Ishikawa (cell line): ENCODE measurements around the gene SF1.

Source experiments
- CEBPB ChIP-seq: IDR thresholded peaks from 2 replicates; pipeline ENCODE4 v1.6.1; 2012
- CREB1 ChIP-seq: IDR thresholded peaks from 2 replicates; pipeline ENCODE4 v1.6.1; 2012; ENCODE audit warnings: low read depth
- EGR1 ChIP-seq: IDR thresholded peaks from 2 replicates; pipeline ENCODE4 v1.6.1; 2012
- EP300 ChIP-seq: IDR thresholded peaks from 2 replicates; pipeline ENCODE4 v1.6.1; 2012; ENCODE audit warnings: borderline replicate concordance
- FOXM1 ChIP-seq: IDR thresholded peaks from 2 replicates; pipeline ENCODE4 v1.6.1; 2012; ENCODE audit warnings: low read depth, borderline replicate concordance
- NFIC ChIP-seq: IDR thresholded peaks from 2 replicates; pipeline ENCODE4 v1.6.1; 2012
- RAD21 ChIP-seq: IDR thresholded peaks from 2 replicates; pipeline ENCODE4 v1.6.1; 2012; ENCODE audit warnings: low read depth
- TAF1 ChIP-seq: IDR thresholded peaks from 2 replicates; pipeline ENCODE4 v1.6.1; 2012; ENCODE audit warnings: low read depth, mild to moderate bottlenecking
- TCF12 ChIP-seq: IDR thresholded peaks from 2 replicates; pipeline ENCODE4 v1.6.1; 2012; ENCODE audit warnings: low read depth
- TEAD4 ChIP-seq: IDR thresholded peaks from 2 replicates; pipeline ENCODE4 v1.6.1; 2012
- USF1 ChIP-seq: IDR thresholded peaks from 2 replicates; pipeline ENCODE4 v1.6.1; 2012
- YY1 ChIP-seq: IDR thresholded peaks from 2 replicates; pipeline ENCODE4 v1.6.1; 2012; ENCODE audit warnings: low read depth
- ZBTB7A ChIP-seq: IDR thresholded peaks from 2 replicates; pipeline ENCODE4 v1.6.1; 2012; ENCODE audit warnings: low read depth
- TF ChIP-seq, protein P1 (sequence below): IDR thresholded peaks from 2 replicates; pipeline ENCODE4 v1.6.1; 2012; ENCODE audit warnings: low read depth, mild to moderate bottlenecking
- TF ChIP-seq, protein P2 (sequence below): IDR thresholded peaks from 2 replicates; pipeline ENCODE4 v1.6.1; 2012

SF1 gene

GRCh38 chr11:64776875-64777274, 1.5 kb downstream of the SF1 start:
- TF ChIP-seq FOXM1 (no peak), TCF12 (no peak), EP300 (no peak)

- TF ChIP-seq, protein P1, sequence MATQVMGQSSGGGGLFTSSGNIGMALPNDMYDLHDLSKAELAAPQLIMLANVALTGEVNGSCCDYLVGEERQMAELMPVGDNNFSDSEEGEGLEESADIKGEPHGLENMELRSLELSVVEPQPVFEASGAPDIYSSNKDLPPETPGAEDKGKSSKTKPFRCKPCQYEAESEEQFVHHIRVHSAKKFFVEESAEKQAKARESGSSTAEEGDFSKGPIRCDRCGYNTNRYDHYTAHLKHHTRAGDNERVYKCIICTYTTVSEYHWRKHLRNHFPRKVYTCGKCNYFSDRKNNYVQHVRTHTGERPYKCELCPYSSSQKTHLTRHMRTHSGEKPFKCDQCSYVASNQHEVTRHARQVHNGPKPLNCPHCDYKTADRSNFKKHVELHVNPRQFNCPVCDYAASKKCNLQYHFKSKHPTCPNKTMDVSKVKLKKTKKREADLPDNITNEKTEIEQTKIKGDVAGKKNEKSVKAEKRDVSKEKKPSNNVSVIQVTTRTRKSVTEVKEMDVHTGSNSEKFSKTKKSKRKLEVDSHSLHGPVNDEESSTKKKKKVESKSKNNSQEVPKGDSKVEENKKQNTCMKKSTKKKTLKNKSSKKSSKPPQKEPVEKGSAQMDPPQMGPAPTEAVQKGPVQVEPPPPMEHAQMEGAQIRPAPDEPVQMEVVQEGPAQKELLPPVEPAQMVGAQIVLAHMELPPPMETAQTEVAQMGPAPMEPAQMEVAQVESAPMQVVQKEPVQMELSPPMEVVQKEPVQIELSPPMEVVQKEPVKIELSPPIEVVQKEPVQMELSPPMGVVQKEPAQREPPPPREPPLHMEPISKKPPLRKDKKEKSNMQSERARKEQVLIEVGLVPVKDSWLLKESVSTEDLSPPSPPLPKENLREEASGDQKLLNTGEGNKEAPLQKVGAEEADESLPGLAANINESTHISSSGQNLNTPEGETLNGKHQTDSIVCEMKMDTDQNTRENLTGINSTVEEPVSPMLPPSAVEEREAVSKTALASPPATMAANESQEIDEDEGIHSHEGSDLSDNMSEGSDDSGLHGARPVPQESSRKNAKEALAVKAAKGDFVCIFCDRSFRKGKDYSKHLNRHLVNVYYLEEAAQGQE, result no peak
- TF ChIP-seq TAF1, result no peak
- TF ChIP-seq CREB1, result no peak
- TF ChIP-seq NFIC, result no peak
- TF ChIP-seq, protein P2, sequence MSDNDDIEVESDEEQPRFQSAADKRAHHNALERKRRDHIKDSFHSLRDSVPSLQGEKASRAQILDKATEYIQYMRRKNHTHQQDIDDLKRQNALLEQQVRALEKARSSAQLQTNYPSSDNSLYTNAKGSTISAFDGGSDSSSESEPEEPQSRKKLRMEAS, result no peak
- TF ChIP-seq TEAD4, result no peak
- no peak for TF ChIP-seq EGR1
- no peak for TF ChIP-seq RAD21
- no peak for TF ChIP-seq TCF12
- no peak for TF ChIP-seq USF1
- TF ChIP-seq FOXM1, result no peak
- TF ChIP-seq ZBTB7A, result no peak
- TF ChIP-seq EP300, result no peak
- no peak for TF ChIP-seq CEBPB
- no peak for TF ChIP-seq YY1
Measured at GRCh38 chr11:64776425-64776824, 1.9 kb downstream of the SF1 start.

DNA sequence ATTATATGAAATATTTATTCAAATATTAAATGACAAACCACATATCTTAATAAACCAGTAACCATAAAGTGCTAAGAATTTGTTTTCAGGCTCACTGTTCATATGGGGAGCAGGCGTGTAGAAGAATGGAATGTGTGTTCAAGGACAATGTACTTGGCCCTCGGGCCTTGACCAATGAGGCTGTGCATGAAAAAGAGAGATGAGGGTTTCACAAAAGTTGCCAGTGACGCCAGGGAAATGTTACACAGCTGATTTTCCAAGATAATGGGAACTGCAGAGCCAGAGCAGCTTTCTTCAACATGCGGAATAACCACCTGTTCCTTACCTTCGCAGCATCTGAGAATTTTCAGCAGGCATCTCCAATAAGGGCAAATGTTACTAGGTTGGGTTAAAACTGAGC, 4.2 kb downstream of the SF1 start:
- TF ChIP-seq NFIC, result no peak
- TF ChIP-seq CEBPB, result no peak
- no peak for TF ChIP-seq ZBTB7A
- no peak for TF ChIP-seq CREB1
- TF ChIP-seq, protein P1, result no peak
- no peak for TF ChIP-seq TAF1
- TF ChIP-seq EP300, result no peak
- TF ChIP-seq TEAD4, result no peak
- no peak for TF ChIP-seq YY1
- TF ChIP-seq TCF12, result no peak
- TF ChIP-seq EGR1, result no peak
- TF ChIP-seq RAD21, result no peak
- TF ChIP-seq USF1, result no peak
- no peak for TF ChIP-seq FOXM1
- TF ChIP-seq, protein P2, result no peak

- TF ChIP-seq EGR1, result no peak
- TF ChIP-seq, protein P1, result no peak
Measured at GRCh38 chr11:64772303-64773018, 5.9 kb downstream of the SF1 start.

- TF ChIP-seq, protein P2, result no peak
- no peak for TF ChIP-seq EGR1
- no peak for TF ChIP-seq EP300
- no peak for TF ChIP-seq FOXM1
- no peak for TF ChIP-seq CEBPB
- no peak for TF ChIP-seq TAF1
- TF ChIP-seq, protein P1, result no peak
- TF ChIP-seq CREB1, result no peak
- no peak for TF ChIP-seq ZBTB7A
- TF ChIP-seq USF1, result no peak
- no peak for TF ChIP-seq NFIC
Measured at GRCh38 chr11:64771861-64772260, 6.5 kb downstream of the SF1 start.
